GM18870 (cell line): ENCODE results near the gene STAB2.

Experiments
- ATAC-seq: cut with Tn5 transposase; IDR thresholded peaks from one replicate; pipeline ENCODE4 v1.9.1; 2021; ENCODE audit warnings: moderate library complexity; ENCODE audit not compliant: unreplicated experiment

Gene STAB2

GRCh38 chr12:103690426-103690825, 103.4 kb downstream of the STAB2 start:
- no peak for ATAC-seq

- ATAC-seq = no peak
Measured at GRCh38 chr12:103691063-103691462, 104.0 kb downstream of the STAB2 start.

DNA sequence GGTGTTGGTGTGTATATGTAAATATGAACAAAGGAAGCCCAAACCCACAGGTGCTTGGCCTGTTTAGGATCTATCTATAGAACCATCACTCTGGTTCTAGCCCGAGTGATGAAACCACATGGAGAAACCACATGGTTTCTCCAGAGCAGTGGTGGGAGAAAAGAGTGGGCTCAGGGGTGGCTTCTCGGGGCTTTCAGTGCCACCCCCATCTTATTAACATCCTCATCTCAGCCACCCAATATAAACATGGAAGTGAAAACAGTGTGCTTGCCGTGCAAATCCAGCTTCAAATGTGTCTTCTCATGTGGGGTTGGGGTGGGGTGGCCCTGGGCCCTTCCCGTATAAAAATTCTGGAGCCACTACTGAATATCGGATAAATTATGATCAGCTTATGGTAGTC, 109.0 kb downstream of the STAB2 start:
- ATAC-seq = no peak

- ATAC-seq = no peak
Measured at GRCh38 chr12:103697971-103698751, 111.1 kb downstream of the STAB2 start.

- ATAC-seq = no peak
Measured at GRCh38 chr12:103698752-103699560, 111.9 kb downstream of the STAB2 start.

DNA sequence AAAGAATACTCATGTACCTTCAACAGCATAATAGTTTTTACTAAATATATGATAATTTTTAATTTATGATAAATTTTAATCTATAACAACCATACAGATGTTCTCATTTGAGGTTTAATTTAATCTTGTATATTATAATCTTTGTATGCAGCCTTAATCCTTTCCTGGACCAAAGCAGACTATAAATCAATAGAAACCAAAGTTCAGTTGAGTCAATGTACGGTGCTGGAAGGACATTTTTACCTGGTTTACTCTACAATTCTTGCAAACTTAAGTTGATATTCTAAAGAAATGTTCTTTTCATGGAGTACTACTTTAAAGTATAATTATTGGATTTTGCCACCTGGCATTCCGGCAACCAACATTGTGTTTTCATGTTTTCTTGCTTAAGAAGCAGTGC, 118.0 kb downstream of the STAB2 start:
- no peak for ATAC-seq

GRCh38 chr12:103705927-103706326, 118.9 kb downstream of the STAB2 start:
- no peak for ATAC-seq

DNA sequence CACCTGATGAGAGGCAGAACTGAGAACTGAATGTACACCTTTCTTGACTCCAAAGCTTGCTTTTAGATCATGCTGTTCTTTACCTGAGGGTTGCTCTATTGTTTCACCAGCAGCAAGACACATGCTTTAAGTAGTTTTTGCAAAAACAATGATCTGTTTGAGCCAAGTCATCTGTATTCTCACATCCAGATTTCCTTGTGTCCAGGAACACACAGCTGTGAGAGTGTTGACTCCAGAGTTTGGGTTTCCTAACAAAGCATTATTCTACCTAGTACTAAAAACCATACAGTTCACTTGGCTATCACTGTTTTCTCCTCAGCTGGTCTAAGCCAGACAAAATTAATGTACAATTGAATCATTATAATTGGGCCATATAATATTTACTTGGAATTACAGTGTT, 120.4 kb downstream of the STAB2 start:
- no peak for ATAC-seq

GRCh38 chr12:103710544-103710943, 123.5 kb downstream of the STAB2 start:
- no peak for ATAC-seq

DNA sequence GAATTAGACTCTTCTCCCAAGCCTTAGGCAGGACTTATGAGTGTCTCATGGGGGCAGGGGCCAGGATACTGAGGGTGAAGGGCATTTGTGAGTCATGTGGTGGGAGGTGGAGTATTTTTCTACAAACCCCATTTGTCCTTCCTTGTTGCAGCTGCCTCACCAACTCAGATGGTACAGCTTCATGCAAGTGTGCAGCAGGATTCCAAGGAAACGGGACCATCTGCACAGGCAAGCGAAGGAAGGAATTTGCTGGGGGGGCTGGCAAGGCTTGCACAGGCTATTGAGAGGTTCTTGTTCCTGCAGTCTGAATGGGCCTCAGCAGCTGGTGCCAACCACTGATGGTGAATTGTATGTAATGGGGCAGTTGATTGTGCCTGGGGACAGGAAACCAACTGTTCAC, 125.1 kb downstream of the STAB2 start:
- ATAC-seq = no peak

DNA sequence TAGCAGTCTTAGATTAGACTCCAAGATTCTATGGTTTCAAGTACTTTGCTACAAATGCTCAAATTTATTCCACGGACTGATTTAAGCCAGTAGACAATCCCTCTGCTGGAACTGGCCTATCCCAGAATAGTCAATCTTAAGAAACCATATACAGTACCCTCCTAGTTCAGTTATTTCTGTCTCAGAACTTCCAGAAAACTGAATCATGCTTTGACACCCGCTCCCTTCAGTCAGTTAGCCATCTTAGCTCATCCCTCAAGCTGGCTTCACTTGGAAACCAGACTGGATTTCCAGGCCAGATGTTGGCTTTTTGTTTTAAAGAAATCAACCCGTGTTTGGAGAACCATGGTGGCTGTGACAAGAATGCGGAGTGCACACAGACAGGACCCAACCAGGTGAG, 128.4 kb downstream of the STAB2 start:
- ATAC-seq = no peak

DNA sequence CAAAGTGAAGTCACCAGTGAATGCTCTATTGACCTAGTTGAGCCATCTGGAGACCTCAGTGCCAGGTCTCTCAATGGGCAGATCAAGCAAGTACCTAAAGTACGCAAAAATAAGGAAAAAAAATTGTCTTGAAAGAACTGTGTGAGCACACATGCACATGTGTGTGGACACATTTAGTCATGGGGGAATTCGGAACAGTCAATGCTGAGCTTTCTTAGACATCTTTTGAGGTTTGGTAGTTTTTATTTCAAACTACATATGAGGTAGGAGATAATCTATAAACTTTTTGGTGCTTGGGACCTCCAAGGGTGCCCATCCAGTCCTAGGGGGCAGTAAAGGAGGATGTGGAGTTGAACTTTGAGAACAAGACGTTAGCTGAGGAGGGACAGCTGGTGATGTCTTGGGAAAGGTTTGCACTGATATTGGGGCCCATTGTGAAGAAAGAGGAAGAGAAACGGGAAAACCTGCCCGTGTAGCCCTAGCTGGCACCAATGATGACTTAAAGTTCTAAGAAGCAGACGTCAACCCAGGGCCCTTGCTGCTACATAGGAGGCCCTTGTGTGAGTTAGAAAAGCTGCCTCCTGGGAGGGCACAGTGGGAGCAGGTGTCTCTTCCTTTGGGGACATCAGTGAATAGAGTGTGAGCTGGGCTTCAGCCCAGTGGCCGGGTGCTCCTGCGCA, 129.6 kb downstream of the STAB2 start:
- ATAC-seq = no peak

DNA sequence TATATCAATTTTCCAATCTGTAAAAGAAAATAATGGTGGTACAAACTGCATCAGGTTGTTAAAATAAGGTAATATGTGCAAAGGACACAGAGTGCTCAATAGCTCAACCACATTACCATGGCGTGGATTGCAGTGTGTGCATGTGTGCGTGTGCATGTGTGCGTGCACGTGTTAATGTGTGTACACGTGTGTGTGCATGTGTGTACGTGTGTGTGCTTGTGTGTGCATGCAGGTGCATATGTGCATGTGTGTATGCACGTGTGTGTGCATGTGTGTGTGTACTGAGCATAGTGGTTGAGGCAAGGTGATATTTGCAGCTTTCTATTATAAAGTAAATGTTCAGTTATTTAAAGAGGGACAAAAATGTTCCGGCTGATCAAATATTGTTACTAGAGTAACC, 138.3 kb downstream of the STAB2 start:
- no peak for ATAC-seq

DNA sequence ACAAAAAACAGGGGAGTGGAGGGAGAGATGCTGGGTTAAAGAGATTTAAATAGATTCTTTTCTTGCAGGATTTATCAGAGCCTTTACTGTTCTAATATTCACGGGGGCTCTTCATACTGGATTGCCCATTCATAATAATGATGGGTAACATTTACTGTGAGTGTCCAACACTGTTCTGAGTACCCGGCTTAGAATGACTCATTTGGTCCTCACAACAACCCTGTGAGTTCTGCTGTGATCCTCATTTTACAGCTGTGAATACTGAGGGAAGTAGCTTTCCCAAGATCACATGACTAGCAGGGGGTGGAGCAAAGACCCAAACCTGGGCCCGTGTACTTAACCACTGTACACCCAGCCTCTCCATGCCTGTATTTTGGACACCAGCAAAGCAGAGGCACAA, 140.6 kb downstream of the STAB2 start:
- no peak for ATAC-seq

GRCh38 chr12:103728323-103728722, 141.2 kb downstream of the STAB2 start:
- no peak for ATAC-seq

GRCh38 chr12:103729499-103729898, 142.4 kb downstream of the STAB2 start:
- no peak for ATAC-seq

DNA sequence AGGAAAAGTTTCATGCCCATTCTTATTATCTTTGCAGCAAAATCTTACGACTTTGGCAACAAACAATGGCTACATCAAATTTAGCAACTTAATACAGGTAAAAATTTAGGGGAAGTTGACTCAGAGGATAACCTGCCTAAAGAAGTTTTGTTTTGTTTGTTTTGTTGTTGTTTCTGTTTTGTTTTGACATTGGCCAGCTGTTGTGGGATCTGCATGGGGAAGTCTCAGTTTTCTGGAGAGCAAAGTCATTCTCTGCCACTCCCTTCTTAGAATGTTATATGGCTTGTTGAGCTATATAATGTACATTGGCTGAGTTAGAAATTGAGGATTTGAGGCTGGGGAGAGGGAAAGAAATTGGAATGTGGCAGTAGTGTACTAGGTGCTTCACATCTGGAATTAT, 144.5 kb downstream of the STAB2 start:
- no peak for ATAC-seq

GRCh38 chr12:103734863-103735262, 147.8 kb downstream of the STAB2 start:
- no peak for ATAC-seq

DNA sequence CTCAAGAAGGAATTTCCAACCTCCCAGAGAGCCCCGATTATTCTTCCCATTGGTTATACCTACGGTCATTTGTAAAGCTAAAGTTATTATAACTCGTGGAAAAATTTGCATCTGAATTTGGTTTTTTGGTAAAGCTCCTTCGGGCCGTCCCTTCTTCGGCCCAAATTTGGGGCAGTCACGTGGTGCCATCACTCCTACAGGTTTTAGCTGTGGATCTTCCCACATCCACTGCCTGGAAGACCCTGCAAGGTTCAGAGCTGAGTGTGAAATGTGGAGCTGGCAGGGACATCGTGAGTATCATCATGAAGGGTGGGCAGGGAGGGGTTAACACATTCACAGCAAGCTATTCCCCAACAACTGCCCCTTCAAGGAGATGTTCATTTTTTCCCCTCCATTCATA, 148.2 kb downstream of the STAB2 start:
- no peak for ATAC-seq

GRCh38 chr12:103736572-103736971, 149.5 kb downstream of the STAB2 start:
- ATAC-seq = no peak

DNA sequence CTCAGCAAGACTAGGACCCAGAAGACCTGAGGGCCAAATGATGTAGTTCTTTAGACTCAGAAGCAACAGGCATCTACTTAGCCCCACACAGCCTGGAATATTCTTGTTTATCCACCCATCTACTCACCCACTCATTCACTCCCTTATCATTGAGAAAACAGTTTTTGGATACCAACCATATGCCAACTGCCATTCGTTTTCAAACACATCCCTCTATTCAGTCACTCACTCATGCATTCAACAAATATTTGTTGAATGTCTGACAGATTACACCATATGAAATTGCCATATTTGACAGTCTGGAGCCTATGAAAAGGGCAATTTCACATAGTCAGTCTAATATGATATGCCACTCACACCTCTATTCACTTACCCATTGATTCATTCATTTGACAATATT, 150.8 kb downstream of the STAB2 start:
- no peak for ATAC-seq
